A549 (cell line): ENCODE results near the gene TOM1L1. TPM values are rescaled to one million over a fixed set of nuclear protein-coding genes. Genes with fewer than 3 reads are reported as not detected.

Source experiments
- ATAC-seq, 2 experiments: fragments of 200-7000 bp in 1 of 2; fragments of >200 bp in 1 of 2; cut with Nextera tagmentation in 1 of 2; cut with Tn5 transposase in 1 of 2; 3 replicates each; pipeline versions ENCODE4 v1.8.0 to v1.9.1; 2018 to 2020; ENCODE audit warnings: mild to moderate bottlenecking in 1 of 2, moderate library complexity in 1 of 2
- CTCF ChIA-PET: fragments of 300-600 bp; sonication (Branson Sonifier 250); formaldehyde crosslinking; extraction: SDS; loops from one replicate; lab custom pipeline; 2021; ENCODE audit warnings: antibody characterized with exemption, inconsistent platforms; lab: Yijun Ruan, JAX
- POLR2A ChIA-PET: fragments of 350-600 bp; formaldehyde crosslinking; extraction: SDS; loops from one replicate; lab custom pipeline; 2021; ENCODE audit warnings: antibody characterized with exemption, inconsistent platforms; lab: Yijun Ruan, JAX
- DNase-seq, 2 experiments: peaks; one replicate each; pipeline versions ENCODE4 v3.0.0 to v3.0.0-alpha.2; 2011 to 2016; ENCODE audit warnings: low read depth in 1 of 2, low spot score in 1 of 2
- FAIRE-seq: peaks from 2 replicates; lab custom pipeline; 2011; peaks lifted over from hg19 to GRCh38; lab: Jason Lieb, UNC
- H3K27ac ChIP-seq, 2 experiments: fragments of >200 bp; sonication (Bioruptor Twin); formaldehyde crosslinking; 3 replicates each; pipeline ENCODE4 v1.5.1; 2016 to 2017
- H3K4me1 ChIP-seq: fragments of >200 bp; sonication (Bioruptor Twin); formaldehyde crosslinking; 3 replicates; pipeline ENCODE4 v1.6.1; 2016
- H3K4me2 ChIP-seq: fragments of >200 bp; sonication (Bioruptor Twin); formaldehyde crosslinking; 3 replicates; pipeline ENCODE4 v1.6.1; 2016
- H3K4me3 ChIP-seq: fragments of >200 bp; sonication (Bioruptor Twin); formaldehyde crosslinking; 3 replicates; pipeline ENCODE4 v1.5.1; 2016
- H3K9me3 ChIP-seq: fragments of >200 bp; sonication (Bioruptor Twin); formaldehyde crosslinking; 3 replicates; pipeline ENCODE4 v1.6.1; 2016
- EHMT2 ChIP-seq: fragments of 200-600 bp; sonication (generic); IDR thresholded peaks from 2 replicates; pipeline ENCODE4 v1.6.1; 2016; ENCODE audit warnings: antibody characterized with exemption, low read depth, mild to moderate bottlenecking, moderate library complexity
- HEYL ChIP-seq: fragments of 250-450 bp; sonication (Bioruptor Pico); IDR thresholded peaks from 2 replicates; pipeline ENCODE4 v1.8.0; 2021; ENCODE audit warnings: mild to moderate bottlenecking, moderate library complexity
- HOXB13 ChIP-seq: fragments of 250-450 bp; sonication (Bioruptor Pico); IDR thresholded peaks from 2 replicates; pipeline ENCODE4 v1.5.0; 2020; ENCODE audit warnings: low read depth, mild to moderate bottlenecking, moderate library complexity
- HOXB5 ChIP-seq: fragments of 250-450 bp; sonication (Bioruptor Pico); IDR thresholded peaks from 2 replicates; pipeline ENCODE4 v1.5.0; 2020; ENCODE audit warnings: mild to moderate bottlenecking, moderate library complexity
- JUN ChIP-seq, 2 experiments: fragments of >200 bp; sonication (Bioruptor Twin); formaldehyde crosslinking; IDR thresholded peaks; 2 replicates in 1 of 2; 3 replicates in 1 of 2; pipeline ENCODE4 v1.6.1; 2016 to 2017
- JUNB ChIP-seq: fragments of >200 bp; sonication (Bioruptor Twin); formaldehyde crosslinking; IDR thresholded peaks from 2 replicates; pipeline ENCODE4 v1.6.1; 2016
- NFE2L2 ChIP-seq: fragments of 150-350 bp; conservative IDR thresholded peaks from 2 replicates; pipeline ENCODE4 v1.6.1; 2014; ENCODE audit warnings: low read length
- NR3C1 ChIP-seq: fragments of >200 bp; sonication (Bioruptor Twin); formaldehyde crosslinking; IDR thresholded peaks from 3 replicates; pipeline ENCODE4 v1.6.1; 2017
- POLR2A ChIP-seq: IDR thresholded peaks from 2 replicates; pipeline ENCODE4 v1.6.1; 2012; ENCODE audit warnings: mild to moderate bottlenecking, low read length
- RCOR1 ChIP-seq: fragments of 150-350 bp; IDR thresholded peaks from 2 replicates; pipeline ENCODE4 v1.6.1; 2014; ENCODE audit warnings: antibody characterized with exemption, low read length, low read depth
- RNF2 ChIP-seq: fragments of 200-600 bp; sonication (generic); IDR thresholded peaks from 2 replicates; pipeline ENCODE4 v1.6.1; 2016; ENCODE audit warnings: low read depth, mild to moderate bottlenecking, antibody characterized with exemption, moderate library complexity, borderline replicate concordance
- TP53 ChIP-seq: fragments of 250-450 bp; sonication (Bioruptor Pico); IDR thresholded peaks from 2 replicates; pipeline ENCODE4 v1.5.0; 2021; ENCODE audit warnings: mild to moderate bottlenecking, moderate library complexity
- ZFP36 ChIP-seq: fragments of 450-650 bp; IDR thresholded peaks from 2 replicates; pipeline ENCODE4 v1.6.1; 2014; ENCODE audit warnings: borderline replicate concordance; ENCODE audit not compliant: partially characterized antibody
- WGBS: methylation state at CpG from one replicate; pipeline ENCODE4 v1.1.6; 2017; ENCODE audit errors: missing lambda C conversion rate; 5-methylcytosine and 5-hydroxymethylcytosine counted together
- polyA plus RNA-seq, 4 experiments: library from polyadenylated mRNA; depleted of rRNA in 3 of 4; stranded (reverse); fragments of >200 nt; fragmentation: RNase III in 1 of 4; extraction: RNeasy Plus Mini Kit Qiagen cat#74134 plus additional on column Dnase treatment in 1 of 4; gene quantifications; 2 replicates in 3 of 4; 3 replicates in 1 of 4; pipeline ENCODE4 v1.2.3, GENCODE V29; 2011 to 2017
- TF ChIP-seq, protein P1 (sequence below): IDR thresholded peaks from 2 replicates; pipeline ENCODE4 v1.6.1; 2012
- TF ChIP-seq, protein P2 (sequence below): fragments of 250-450 bp; sonication (Bioruptor Pico); IDR thresholded peaks from 2 replicates; pipeline ENCODE4 v1.5.0; 2021; ENCODE audit warnings: mild to moderate bottlenecking, moderate library complexity, borderline replicate concordance
- TF ChIP-seq, protein P3 (sequence below): fragments of 450-650 bp; IDR thresholded peaks from 2 replicates; pipeline ENCODE4 v1.6.1; 2014; ENCODE audit warnings: antibody characterized with exemption
- TF ChIP-seq, protein P4 (sequence below): fragments of 250-450 bp; sonication (Bioruptor Pico); IDR thresholded peaks from 2 replicates; pipeline ENCODE4 v1.5.0; 2020; ENCODE audit warnings: low read depth, mild to moderate bottlenecking, moderate library complexity

Gene TOM1L1
- polyA plus RNA-seq, 2 of the 4 experiments (the other 2 are of a cell fraction), result 53.4 to 117 TPM

DNA sequence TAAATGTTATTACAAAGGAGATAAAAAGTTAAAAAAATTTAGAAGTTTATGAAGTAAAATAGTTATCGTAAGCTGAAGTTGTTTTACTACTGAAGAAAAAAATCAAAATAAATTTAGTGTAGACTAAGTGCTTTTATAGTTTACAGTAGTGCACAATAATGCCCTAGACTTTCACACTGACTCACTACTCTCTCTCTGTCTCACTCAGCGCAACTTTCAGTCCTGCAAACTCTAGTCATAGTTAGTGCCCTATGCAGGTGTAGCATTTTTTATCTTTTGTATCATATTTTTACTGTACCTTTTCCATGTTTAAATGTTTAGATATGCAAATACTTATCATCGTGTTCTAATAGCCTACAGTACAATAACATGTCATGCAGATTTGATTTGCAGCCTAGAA lies 17.7 kb upstream of the TOM1L1 start:
- POLR2A ChIA-PET, result no interaction called here
- TF ChIP-seq, protein P1, sequence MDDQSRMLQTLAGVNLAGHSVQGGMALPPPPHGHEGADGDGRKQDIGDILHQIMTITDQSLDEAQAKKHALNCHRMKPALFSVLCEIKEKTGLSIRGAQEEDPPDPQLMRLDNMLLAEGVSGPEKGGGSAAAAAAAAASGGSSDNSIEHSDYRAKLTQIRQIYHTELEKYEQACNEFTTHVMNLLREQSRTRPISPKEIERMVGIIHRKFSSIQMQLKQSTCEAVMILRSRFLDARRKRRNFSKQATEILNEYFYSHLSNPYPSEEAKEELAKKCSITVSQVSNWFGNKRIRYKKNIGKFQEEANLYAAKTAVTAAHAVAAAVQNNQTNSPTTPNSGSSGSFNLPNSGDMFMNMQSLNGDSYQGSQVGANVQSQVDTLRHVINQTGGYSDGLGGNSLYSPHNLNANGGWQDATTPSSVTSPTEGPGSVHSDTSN, result no peak
- TF ChIP-seq, protein P2, sequence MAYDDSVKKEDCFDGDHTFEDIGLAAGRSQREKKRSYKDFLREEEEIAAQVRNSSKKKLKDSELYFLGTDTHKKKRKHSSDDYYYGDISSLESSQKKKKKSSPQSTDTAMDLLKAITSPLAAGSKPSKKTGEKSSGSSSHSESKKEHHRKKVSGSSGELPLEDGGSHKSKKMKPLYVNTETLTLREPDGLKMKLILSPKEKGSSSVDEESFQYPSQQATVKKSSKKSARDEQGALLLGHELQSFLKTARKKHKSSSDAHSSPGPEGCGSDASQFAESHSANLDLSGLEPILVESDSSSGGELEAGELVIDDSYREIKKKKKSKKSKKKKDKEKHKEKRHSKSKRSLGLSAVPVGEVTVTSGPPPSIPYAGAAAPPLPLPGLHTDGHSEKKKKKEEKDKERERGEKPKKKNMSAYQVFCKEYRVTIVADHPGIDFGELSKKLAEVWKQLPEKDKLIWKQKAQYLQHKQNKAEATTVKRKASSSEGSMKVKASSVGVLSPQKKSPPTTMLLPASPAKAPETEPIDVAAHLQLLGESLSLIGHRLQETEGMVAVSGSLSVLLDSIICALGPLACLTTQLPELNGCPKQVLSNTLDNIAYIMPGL (CRISPR knock-in tag), result no peak
- TF ChIP-seq ZFP36 (no peak), POLR2A (no peak)
- no peaks in the 10 kb centered on the region for H3K9me3 ChIP-seq
- FAIRE-seq, result no peak
- H3K4me3 ChIP-seq, result no peak overlapping the region
- no peak overlapping the region for H3K4me2 ChIP-seq
- 62% methylated on average over 3 of the region's 3 CpGs for WGBS
- H3K27ac ChIP-seq, result no peak overlapping the region
- no peak for DNase-seq
- ATAC-seq, result no peak
- CTCF ChIA-PET, result no interaction called here
- no peaks in the 10 kb centered on the region for H3K4me1 ChIP-seq

DNA sequence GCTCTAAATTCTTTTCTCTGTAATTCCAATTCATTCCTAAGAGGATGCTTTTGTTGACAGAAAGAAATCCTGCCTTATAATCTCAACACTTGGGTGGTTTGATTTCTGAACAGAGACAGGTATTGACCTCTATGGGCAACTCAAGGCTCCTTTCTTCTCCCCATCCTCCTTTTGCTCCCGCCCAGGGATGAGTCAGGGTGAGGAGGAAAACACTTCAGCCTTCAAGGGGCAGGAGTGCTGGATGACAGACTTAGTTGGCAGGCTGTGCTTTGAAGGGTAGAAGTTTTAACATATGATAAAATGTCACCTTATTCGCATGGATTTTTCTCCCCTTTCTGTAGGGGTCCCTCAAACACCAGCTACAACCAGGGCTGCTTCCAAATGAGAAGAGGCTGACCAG lies 16.7 kb upstream of the TOM1L1 start:
- ATAC-seq (no peak), FAIRE-seq (no peak), DNase-seq (no peak)
- ChIA-PET CTCF (interaction anchor here (0.5 kb wide), 1 partner anchor 604 kb away, joined by 3 read pairs; no protein-coding TSS in a partner anchor), POLR2A (no interaction called here)
- Histone ChIP-seq H3K4me1 (no peaks in the 10 kb centered on the region), H3K27ac (no peak overlapping the region), H3K4me3 (no peak overlapping the region), H3K9me3 (no peaks in the 10 kb centered on the region), H3K4me2 (no peak overlapping the region)
- TF ChIP-seq, protein P3, sequence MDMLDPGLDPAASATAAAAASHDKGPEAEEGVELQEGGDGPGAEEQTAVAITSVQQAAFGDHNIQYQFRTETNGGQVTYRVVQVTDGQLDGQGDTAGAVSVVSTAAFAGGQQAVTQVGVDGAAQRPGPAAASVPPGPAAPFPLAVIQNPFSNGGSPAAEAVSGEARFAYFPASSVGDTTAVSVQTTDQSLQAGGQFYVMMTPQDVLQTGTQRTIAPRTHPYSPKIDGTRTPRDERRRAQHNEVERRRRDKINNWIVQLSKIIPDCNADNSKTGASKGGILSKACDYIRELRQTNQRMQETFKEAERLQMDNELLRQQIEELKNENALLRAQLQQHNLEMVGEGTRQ, result no peak
- TF ChIP-seq NR3C1 (no peak), RNF2 (no peak), RCOR1 (no peak), HOXB5 (CRISPR knock-in tag) (no peak), JUNB (no peak), POLR2A (no peak), NFE2L2 (no peak)
- TF ChIP-seq, protein P2 (CRISPR knock-in tag), result no peak
- WGBS, result 20% methylated on average over 2 of the region's 2 CpGs

DNA sequence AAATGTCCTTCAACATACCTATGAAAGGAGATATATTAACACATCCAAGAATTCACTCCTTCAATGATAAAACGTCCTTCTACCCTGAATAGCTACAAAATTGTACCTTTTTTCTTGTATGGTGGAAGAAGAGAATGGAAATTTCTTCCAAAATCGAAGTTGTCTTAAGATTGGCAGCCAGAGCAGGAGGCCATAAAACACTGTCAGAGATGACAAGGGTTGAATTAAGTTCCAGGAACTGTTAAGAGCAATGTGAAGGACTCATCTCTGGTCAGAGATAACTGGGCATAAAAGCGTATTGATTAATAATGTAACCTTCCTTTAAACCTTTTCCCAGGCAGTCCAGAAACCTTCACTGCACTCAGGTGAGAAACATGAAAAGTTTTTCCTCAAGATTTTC lies 12.9 kb upstream of the TOM1L1 start:
- CTCF ChIA-PET, result no interaction called here
- Histone ChIP-seq H3K4me2 (no peak overlapping the region), H3K4me1 (peaks cover 3% of the 10 kb centered on the region; the same call in 1 of the 3 replicates), H3K27ac (no peak overlapping the region), H3K9me3 (no peaks in the 10 kb centered on the region), H3K4me3 (no peak overlapping the region)
- POLR2A ChIA-PET, result no interaction called here
- 25% methylated on average over 3 of the region's 3 CpGs for WGBS
- FAIRE-seq, result no peak
- no peak for DNase-seq
- TF ChIP-seq JUN (IDR thresholded peaks at IDR 0.05), result no peak
- TF ChIP-seq HOXB13 (CRISPR knock-in tag), result no peak
- TF ChIP-seq, protein P4, sequence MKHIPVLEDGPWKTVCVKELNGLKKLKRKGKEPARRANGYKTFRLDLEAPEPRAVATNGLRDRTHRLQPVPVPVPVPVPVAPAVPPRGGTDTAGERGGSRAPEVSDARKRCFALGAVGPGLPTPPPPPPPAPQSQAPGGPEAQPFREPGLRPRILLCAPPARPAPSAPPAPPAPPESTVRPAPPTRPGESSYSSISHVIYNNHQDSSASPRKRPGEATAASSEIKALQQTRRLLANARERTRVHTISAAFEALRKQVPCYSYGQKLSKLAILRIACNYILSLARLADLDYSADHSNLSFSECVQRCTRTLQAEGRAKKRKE (CRISPR knock-in tag), result no peak
- no peak for TF ChIP-seq EHMT2
- no peak for TF ChIP-seq HEYL (CRISPR knock-in tag)
- TF ChIP-seq TP53 (CRISPR knock-in tag), result no peak
- ATAC-seq, result no peak
